GM19395 (cell line): Measurements from ENCODE around the gene SLC26A1.

Source experiments
- ATAC-seq: cut with Tn5 transposase; IDR thresholded peaks from one replicate; pipeline ENCODE4 v1.9.1; 2021; ENCODE audit warnings: mild to moderate bottlenecking, moderate library complexity; ENCODE audit not compliant: unreplicated experiment

The SLC26A1 gene

GRCh38 chr4:966266-967112 lies 26.7 kb downstream of the SLC26A1 start:
- ATAC-seq, result no peak

- no peak for ATAC-seq
Measured at GRCh38 chr4:965766-966134, 27.5 kb downstream of the SLC26A1 start.

- no peak for ATAC-seq
Measured at GRCh38 chr4:965048-965765, 28.0 kb downstream of the SLC26A1 start.

GRCh38 chr4:964346-965025 lies 28.7 kb downstream of the SLC26A1 start:
- no peak for ATAC-seq

GRCh38 chr4:963276-964225 lies 29.7 kb downstream of the SLC26A1 start:
- no peak for ATAC-seq

GRCh38 chr4:962231-963208 lies 30.7 kb downstream of the SLC26A1 start:
- no peak for ATAC-seq

- no peak for ATAC-seq
Measured at GRCh38 chr4:961351-962230, 31.6 kb downstream of the SLC26A1 start.

- ATAC-seq, result no peak
Measured at GRCh38 chr4:960636-961350, 32.4 kb downstream of the SLC26A1 start.

- ATAC-seq, result no peak
Measured at GRCh38 chr4:960140-960635, 33.0 kb downstream of the SLC26A1 start.

- no peak for ATAC-seq
Measured at GRCh38 chr4:959338-960139, 33.7 kb downstream of the SLC26A1 start.

GRCh38 chr4:958696-959337 lies 34.4 kb downstream of the SLC26A1 start:
- ATAC-seq, result no peak

- no peak for ATAC-seq
Measured at GRCh38 chr4:958314-958665, 34.9 kb downstream of the SLC26A1 start.

GRCh38 chr4:957581-958313 lies 35.5 kb downstream of the SLC26A1 start:
- no peak for ATAC-seq

GRCh38 chr4:957231-957580 lies 36.0 kb downstream of the SLC26A1 start:
- no peak for ATAC-seq

GRCh38 chr4:956531-957230 lies 36.5 kb downstream of the SLC26A1 start:
- no peak for ATAC-seq
